K562 (cell line): ENCODE data around the gene C15orf61. TPM values are rescaled to one million over a fixed set of nuclear protein-coding genes. Genes with fewer than 3 reads are reported as not detected.

Experiments
- ARID3B ChIP-seq: fragments of 250-450 bp; sonication (Bioruptor Pico); IDR thresholded peaks from 2 replicates; pipeline ENCODE4 v1.4.0; 2020; ENCODE audit warnings: borderline replicate concordance
- NFATC3 ChIP-seq: fragments of 450-650 bp; IDR thresholded peaks from 2 replicates; pipeline ENCODE4 v1.6.1; 2017; ENCODE audit warnings: mild to moderate bottlenecking
- NFE2 ChIP-seq: IDR thresholded peaks from 2 replicates; pipeline ENCODE4 v1.6.1; 2014; ENCODE audit warnings: antibody characterized with exemption, low read depth
- PKNOX1 ChIP-seq: fragments of 450-650 bp; IDR thresholded peaks from 2 replicates; pipeline ENCODE4 v1.6.1; 2016
- RERE ChIP-seq: sonication (generic); formaldehyde crosslinking; IDR thresholded peaks from 2 replicates; pipeline ENCODE4 v1.8.0; 2023; ENCODE audit warnings: missing genetic modification reagents, mild to moderate bottlenecking, borderline replicate concordance
- USF1 ChIP-seq: sonication (generic); formaldehyde crosslinking; IDR thresholded peaks from 2 replicates; pipeline ENCODE4 v1.9.0; 2022; ENCODE audit warnings: mild to moderate bottlenecking, missing genetic modification reagents
- XRCC3 ChIP-seq: fragments of 450-650 bp; IDR thresholded peaks from 2 replicates; pipeline ENCODE4 v1.6.1; 2017; ENCODE audit warnings: mild to moderate bottlenecking, moderate library complexity
- ZNF253 ChIP-seq: fragments of 250-450 bp; sonication (Bioruptor Pico); conservative IDR thresholded peaks from 2 replicates; pipeline ENCODE4 v1.6.1; 2021; ENCODE audit warnings: mild to moderate bottlenecking
- ZNF584 ChIP-seq: fragments of 200-800 bp; sonication (Bioruptor generic); IDR thresholded peaks from 2 replicates; pipeline ENCODE4 v1.6.1; 2016; ENCODE audit warnings: low read depth, mild to moderate bottlenecking, missing genetic modification characterization, missing compliant biosample characterization
- ZSCAN29 ChIP-seq: fragments of 450-650 bp; IDR thresholded peaks from 2 replicates; pipeline ENCODE4 v1.6.1; 2017
- polyA plus RNA-seq, 8 experiments: library from polyadenylated mRNA; depleted of rRNA in 4 of 8; stranded (reverse) in 5 of 8; unstranded in 3 of 8; fragments of >200 nt; fragmentation: Nextera tagmentation in 2 of 8; fragmentation: Illumina TruSeq in 1 of 8; extraction: Ambion mirVana in 2 of 8; extraction: Trizol in 1 of 8; gene quantifications; 2 replicates each; pipeline versions ENCODE4 v1.2.1 to v1.2.3, GENCODE V29; 2011 to 2014; ENCODE audit warnings: inconsistent platforms in 1 of 8, missing spikeins in 1 of 8
- total RNA-seq, 7 experiments: library from RNA; depleted of rRNA in 6 of 7; stranded (reverse); fragments of >200 nt in 6 of 7; fragmentation: Illumina TruSeq in 2 of 7; extraction: Trizol in 2 of 7; gene quantifications; 2 replicates each; pipeline versions ENCODE4 v1.2.1 to v1.2.3, GENCODE V29; 2011 to 2021; ENCODE audit warnings: low replicate concordance in 1 of 7
- TF ChIP-seq, protein P1 (sequence below): sonication (generic); formaldehyde crosslinking; IDR thresholded peaks from 2 replicates; pipeline ENCODE4 v1.9.0; 2022; ENCODE audit warnings: mild to moderate bottlenecking, missing genetic modification reagents
- TF ChIP-seq, protein P2 (sequence below): fragments of 250-450 bp; sonication (Bioruptor Pico); IDR thresholded peaks from 2 replicates; pipeline ENCODE4 v1.5.0; 2021; ENCODE audit warnings: mild to moderate bottlenecking, borderline replicate concordance

Gene C15orf61
- total and polyA plus RNA-seq, 9 of the 15 experiments (the other 6 are each of a cell fraction or from before 2014, with no cell fraction given) = 1.6 to 10.5 (median 4.3) TPM

DNA sequence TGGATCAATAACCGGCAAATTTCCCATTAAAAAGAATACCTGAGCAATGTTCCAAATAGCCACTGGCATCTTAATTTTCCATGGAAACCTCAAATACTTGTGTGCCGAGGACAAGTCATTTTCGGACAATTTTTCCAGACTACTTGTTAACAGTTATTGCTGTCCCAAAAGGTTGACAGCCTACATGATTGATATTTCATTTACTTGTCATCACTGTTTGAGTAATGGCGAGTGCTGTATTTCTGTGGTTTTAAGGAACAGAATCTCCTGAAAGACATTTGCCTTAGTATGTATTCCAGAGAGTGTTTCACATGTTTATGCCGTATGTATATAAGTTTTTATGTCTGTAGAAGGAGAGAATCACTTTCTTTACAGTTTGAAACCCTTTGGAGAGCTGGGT, 58.2 kb downstream of the C15orf61 start (continued):
- TF ChIP-seq RERE = no peak
- TF ChIP-seq XRCC3 = no peak
- TF ChIP-seq ZNF253 (CRISPR knock-in tag) = no peak
- TF ChIP-seq PKNOX1 = peak; percentile 81
- TF ChIP-seq, protein P1, sequence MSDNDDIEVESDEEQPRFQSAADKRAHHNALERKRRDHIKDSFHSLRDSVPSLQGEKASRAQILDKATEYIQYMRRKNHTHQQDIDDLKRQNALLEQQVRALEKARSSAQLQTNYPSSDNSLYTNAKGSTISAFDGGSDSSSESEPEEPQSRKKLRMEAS (CRISPR knock-in tag) = no peak
- TF ChIP-seq NFE2 = no peak
- no peak for TF ChIP-seq NFATC3
- no peak for TF ChIP-seq USF1 (CRISPR knock-in tag)
- no peak for TF ChIP-seq ARID3B (CRISPR knock-in tag)
- no peak for TF ChIP-seq ZNF584 (CRISPR knock-in tag)
- no peak for TF ChIP-seq ZSCAN29
- TF ChIP-seq, protein P2, sequence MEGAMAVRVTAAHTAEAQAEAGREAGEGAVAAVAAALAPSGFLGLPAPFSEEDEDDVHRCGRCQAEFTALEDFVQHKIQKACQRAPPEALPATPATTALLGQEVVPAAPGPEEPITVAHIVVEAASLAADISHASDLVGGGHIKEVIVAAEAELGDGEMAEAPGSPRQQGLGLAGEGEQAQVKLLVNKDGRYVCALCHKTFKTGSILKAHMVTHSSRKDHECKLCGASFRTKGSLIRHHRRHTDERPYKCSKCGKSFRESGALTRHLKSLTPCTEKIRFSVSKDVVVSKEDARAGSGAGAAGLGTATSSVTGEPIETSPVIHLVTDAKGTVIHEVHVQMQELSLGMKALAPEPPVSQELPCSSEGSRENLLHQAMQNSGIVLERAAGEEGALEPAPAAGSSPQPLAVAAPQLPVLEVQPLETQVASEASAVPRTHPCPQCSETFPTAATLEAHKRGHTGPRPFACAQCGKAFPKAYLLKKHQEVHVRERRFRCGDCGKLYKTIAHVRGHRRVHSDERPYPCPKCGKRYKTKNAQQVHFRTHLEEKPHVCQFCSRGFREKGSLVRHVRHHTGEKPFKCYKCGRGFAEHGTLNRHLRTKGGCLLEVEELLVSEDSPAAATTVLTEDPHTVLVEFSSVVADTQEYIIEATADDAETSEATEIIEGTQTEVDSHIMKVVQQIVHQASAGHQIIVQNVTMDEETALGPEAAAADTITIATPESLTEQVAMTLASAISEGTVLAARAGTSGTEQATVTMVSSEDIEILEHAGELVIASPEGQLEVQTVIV = no peak
